PC-9 (cell line): ENCODE data around the gene VWA8.

Source experiments
- EZH2 ChIP-seq: fragments of 200-600 bp; sonication (generic); IDR thresholded peaks from 2 replicates; pipeline ENCODE4 v1.8.0; 2017; ENCODE audit warnings: antibody characterized with exemption, low read depth
- TF ChIP-seq, protein P1 (sequence below): fragments of 200-600 bp; sonication (generic); conservative IDR thresholded peaks from 2 replicates; pipeline ENCODE4 v1.6.1; 2017; ENCODE audit warnings: mixed run types, antibody characterized with exemption, mild to moderate bottlenecking, moderate library complexity

DNA sequence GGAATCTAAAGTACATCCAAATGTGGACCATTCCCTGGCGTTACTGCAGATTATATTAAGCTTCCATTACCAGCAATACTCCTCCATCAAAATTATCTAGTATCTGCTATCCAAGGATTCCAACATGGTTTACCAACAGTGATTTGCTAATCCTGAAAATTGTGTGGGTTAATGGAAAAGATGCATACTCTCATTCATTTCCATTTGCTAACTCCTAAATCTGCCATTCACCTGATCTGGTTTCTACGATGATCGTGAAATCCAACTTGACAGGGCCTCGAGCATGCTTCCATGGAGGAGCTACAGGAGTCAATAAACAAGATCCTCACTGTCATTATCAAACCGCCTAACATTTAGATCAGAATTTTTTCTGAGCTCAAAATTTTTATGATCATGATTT, 382.5 kb downstream of the VWA8 start:
- TF ChIP-seq, protein P1, sequence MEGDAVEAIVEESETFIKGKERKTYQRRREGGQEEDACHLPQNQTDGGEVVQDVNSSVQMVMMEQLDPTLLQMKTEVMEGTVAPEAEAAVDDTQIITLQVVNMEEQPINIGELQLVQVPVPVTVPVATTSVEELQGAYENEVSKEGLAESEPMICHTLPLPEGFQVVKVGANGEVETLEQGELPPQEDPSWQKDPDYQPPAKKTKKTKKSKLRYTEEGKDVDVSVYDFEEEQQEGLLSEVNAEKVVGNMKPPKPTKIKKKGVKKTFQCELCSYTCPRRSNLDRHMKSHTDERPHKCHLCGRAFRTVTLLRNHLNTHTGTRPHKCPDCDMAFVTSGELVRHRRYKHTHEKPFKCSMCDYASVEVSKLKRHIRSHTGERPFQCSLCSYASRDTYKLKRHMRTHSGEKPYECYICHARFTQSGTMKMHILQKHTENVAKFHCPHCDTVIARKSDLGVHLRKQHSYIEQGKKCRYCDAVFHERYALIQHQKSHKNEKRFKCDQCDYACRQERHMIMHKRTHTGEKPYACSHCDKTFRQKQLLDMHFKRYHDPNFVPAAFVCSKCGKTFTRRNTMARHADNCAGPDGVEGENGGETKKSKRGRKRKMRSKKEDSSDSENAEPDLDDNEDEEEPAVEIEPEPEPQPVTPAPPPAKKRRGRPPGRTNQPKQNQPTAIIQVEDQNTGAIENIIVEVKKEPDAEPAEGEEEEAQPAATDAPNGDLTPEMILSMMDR, result no peak
- no peak for TF ChIP-seq EZH2
